Measurements from ENCODE around the gene PHACTR1.

DNA sequence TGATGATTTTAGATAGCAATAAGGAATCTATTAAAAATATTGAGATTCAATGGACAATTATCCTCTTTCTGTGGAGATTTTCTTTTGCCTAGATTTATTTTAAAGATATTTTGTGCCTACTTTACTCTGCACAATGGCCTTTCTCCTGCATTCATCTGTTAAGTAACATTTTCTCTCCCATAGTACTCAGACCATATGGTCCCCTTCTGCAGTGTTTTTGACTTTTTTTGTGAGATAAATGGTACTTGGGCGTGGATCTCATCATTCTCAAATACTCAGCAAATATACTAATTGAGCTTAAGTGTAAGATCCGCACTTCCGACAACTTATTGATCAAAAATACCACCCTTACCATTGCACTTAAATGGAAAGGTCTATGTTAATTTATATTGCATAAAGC lies 55.8 kb downstream of the PHACTR1 start:
- TF ChIP-seq POLR2A (IDR thresholded peaks at IDR 0.05; ENCODE audit: low read length), result no peak
- TF ChIP-seq GATA1 (IDR thresholded peaks at IDR 0.05; ENCODE audit: low read depth, low read length), result no peak
